Tibial artery (tissue), 4 donors: ENCODE data around the gene OR2A2.

Source experiments
- DNase-seq, 2 donors: peaks; one replicate each; pipeline ENCODE4 v3.0.0-alpha.2; 2019
- H3K27ac ChIP-seq, 2 donors: fragments of 200-600 bp; sonication (generic) in 1 of 2; 1 replicate in 1 of 2; 2 replicates in 1 of 2; pipeline ENCODE4 v1.5.1; 2018 to 2019; ENCODE audit warnings: mild to moderate bottlenecking in 1 of 2
- H3K27me3 ChIP-seq, 2 donors: fragments of 200-600 bp; sonication (generic) in 1 of 2; one replicate each; pipeline versions ENCODE4 v1.5.1 to v1.6.0; 2016 to 2019
- H3K36me3 ChIP-seq, 3 donors: fragments of 200-600 bp; sonication (generic) in 2 of 3; one replicate each; pipeline ENCODE4 v1.5.1; 2016 to 2019; ENCODE audit warnings: mild to moderate bottlenecking in 2 of 3
- H3K4me1 ChIP-seq, 4 donors: fragments of 200-600 bp; sonication (generic) in 2 of 4; 1 replicate in 3 of 4; 2 replicates in 1 of 4; pipeline ENCODE4 v1.5.1; 2016 to 2019
- H3K4me3 ChIP-seq, 2 donors: fragments of 200-600 bp; sonication (generic) in 1 of 2; 1 replicate in 1 of 2; 2 replicates in 1 of 2; pipeline ENCODE4 v1.5.1; 2018 to 2019; ENCODE audit warnings: mild to moderate bottlenecking in 2 of 2
- H3K9me3 ChIP-seq, 3 donors: fragments of 200-600 bp; sonication (generic) in 1 of 3; one replicate each; pipeline ENCODE4 v1.5.1; 2016 to 2019
- intact Hi-C: fragments of 100-400 bp; cut with DNase I; formaldehyde crosslinking; loops from one replicate; pipeline ENCODE4 v1.15.0; 2023; ENCODE audit warnings: low total_unique reads
- TF ChIP-seq, protein P1 (sequence below), 2 experiments: fragments of 200-600 bp in 1 of 2; fragments of 450-650 bp in 1 of 2; IDR thresholded peaks; one replicate each; pipeline ENCODE4 v1.5.1; 2017 to 2019; ENCODE audit warnings: antibody characterized with exemption in 2 of 2, mild to moderate bottlenecking in 1 of 2, moderate library complexity in 1 of 2

The OR2A2 gene

GRCh38 chr7:144109283-144109682, at the start of gene OR2A2:
TSS of gene OR2A2 (plus strand) at chr7:144109583. CDS start at chr7:144109583, 0 bp downstream.
- Histone ChIP-seq H3K27ac (no peak within 1 kb of the TSS), H3K36me3 (no peaks in the 10 kb centered on the region)
- no peak for DNase-seq

GRCh38 chr7:144063710-144064109, 45.7 kb upstream of the OR2A2 start:
- DNase-seq: no peak
- Histone ChIP-seq H3K36me3 (no peaks in the 10 kb centered on the region), H3K27ac (no peak overlapping the region), H3K4me1 (no peaks in the 10 kb centered on the region), H3K27me3 (no peaks in the 10 kb centered on the region), H3K4me3 (no peak overlapping the region), H3K9me3 (no peaks in the 10 kb centered on the region)
- intact Hi-C loops: no loop called here
- TF ChIP-seq, protein P1, sequence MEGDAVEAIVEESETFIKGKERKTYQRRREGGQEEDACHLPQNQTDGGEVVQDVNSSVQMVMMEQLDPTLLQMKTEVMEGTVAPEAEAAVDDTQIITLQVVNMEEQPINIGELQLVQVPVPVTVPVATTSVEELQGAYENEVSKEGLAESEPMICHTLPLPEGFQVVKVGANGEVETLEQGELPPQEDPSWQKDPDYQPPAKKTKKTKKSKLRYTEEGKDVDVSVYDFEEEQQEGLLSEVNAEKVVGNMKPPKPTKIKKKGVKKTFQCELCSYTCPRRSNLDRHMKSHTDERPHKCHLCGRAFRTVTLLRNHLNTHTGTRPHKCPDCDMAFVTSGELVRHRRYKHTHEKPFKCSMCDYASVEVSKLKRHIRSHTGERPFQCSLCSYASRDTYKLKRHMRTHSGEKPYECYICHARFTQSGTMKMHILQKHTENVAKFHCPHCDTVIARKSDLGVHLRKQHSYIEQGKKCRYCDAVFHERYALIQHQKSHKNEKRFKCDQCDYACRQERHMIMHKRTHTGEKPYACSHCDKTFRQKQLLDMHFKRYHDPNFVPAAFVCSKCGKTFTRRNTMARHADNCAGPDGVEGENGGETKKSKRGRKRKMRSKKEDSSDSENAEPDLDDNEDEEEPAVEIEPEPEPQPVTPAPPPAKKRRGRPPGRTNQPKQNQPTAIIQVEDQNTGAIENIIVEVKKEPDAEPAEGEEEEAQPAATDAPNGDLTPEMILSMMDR (IDR thresholded peaks at IDR 0.05): no peak

More at GRCh38 chr7:144109283-144109682, at the start of gene OR2A2:
- no peaks in the 10 kb centered on the region for H3K27me3 ChIP-seq
- no peaks in the 10 kb centered on the region for H3K9me3 ChIP-seq
- no peak within 1 kb of the TSS for H3K4me3 ChIP-seq
- no peaks in the 10 kb centered on the region for H3K4me1 ChIP-seq
- TF ChIP-seq, protein P1 (IDR thresholded peaks at IDR 0.05): no peak
- intact Hi-C loops: no loop called here

DNA sequence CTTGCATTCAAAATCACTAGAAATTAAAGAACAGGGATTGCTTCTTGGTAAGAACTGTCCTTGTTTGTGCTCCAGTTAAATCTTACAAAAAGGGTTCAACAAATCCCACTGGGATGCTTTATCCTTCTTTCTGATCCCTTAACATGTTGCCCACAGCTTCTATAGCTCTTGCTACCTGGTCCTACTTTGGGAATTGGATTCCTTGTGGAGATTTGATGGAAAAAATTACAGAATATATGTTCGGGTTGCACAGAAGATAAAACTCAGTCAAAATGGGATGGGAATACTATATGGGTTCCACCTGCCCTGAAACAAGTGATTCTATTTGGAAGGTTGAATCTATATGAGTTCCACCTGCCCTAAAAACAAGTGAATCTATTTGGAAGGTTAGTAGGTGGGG, 39.9 kb upstream of the OR2A2 start, which contains the start of gene OR2A25:
OR2A25 (plus strand) TSS at position 301 of the 400 bp plus-strand sequence. CDS start 4,409 bp downstream, outside the sequence.
- TF ChIP-seq, protein P1 (IDR thresholded peaks at IDR 0.05): no peak
- H3K36me3 ChIP-seq: no peaks in the 10 kb centered on the region
- H3K27me3 ChIP-seq: no peaks in the 10 kb centered on the region
- DNase-seq: no peak
- H3K9me3 ChIP-seq: no peaks in the 10 kb centered on the region
- no peak within 1 kb of the TSS for H3K27ac ChIP-seq
- no peak within 1 kb of the TSS for H3K4me3 ChIP-seq
- no peaks in the 10 kb centered on the region for H3K4me1 ChIP-seq
- intact Hi-C loops: no loop called here

- Histone ChIP-seq H3K4me1 (no peaks in the 10 kb centered on the region), H3K4me3 (no peak overlapping the region), H3K27me3 (no peaks in the 10 kb centered on the region), H3K9me3 (no peaks in the 10 kb centered on the region), H3K27ac (no peak overlapping the region), H3K36me3 (no peaks in the 10 kb centered on the region)
- intact Hi-C loops: no loop called here
- TF ChIP-seq, protein P1 (IDR thresholded peaks at IDR 0.05): no peak
- no peak for DNase-seq
Measured at GRCh38 chr7:144069953-144070352, 39.4 kb upstream of the OR2A2 start.

DNA sequence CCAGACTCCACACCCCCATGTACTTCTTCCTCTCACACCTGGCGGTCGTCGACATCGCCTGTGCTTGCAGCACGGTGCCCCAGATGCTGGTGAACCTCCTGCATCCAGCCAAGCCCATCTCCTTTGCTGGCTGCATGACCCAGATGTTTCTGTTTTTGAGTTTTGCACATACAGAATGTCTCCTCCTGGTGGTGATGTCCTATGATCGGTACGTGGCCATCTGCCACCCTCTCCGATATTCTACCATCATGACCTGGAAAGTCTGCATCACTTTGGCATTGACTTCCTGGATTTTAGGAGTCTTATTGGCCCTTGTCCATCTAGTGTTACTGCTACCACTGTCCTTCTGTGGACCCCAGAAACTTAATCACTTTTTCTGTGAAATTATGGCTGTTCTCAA, 35.0 kb upstream of the OR2A2 start:
- Histone ChIP-seq H3K27ac (no peak overlapping the region), H3K4me3 (no peak overlapping the region), H3K4me1 (no peaks in the 10 kb centered on the region), H3K27me3 (no peaks in the 10 kb centered on the region), H3K36me3 (no peaks in the 10 kb centered on the region), H3K9me3 (no peaks in the 10 kb centered on the region)
- intact Hi-C loops: no loop called here
- TF ChIP-seq, protein P1 (IDR thresholded peaks at IDR 0.05): no peak
- no peak for DNase-seq

- Histone ChIP-seq H3K4me1 (no peaks in the 10 kb centered on the region), H3K4me3 (no peak within 1 kb of the TSS), H3K27me3 (no peaks in the 10 kb centered on the region), H3K36me3 (no peaks in the 10 kb centered on the region), H3K27ac (no peak within 1 kb of the TSS), H3K9me3 (peaks cover 0 to 4% (median 0%) of the 10 kb centered on the region in 3 donors)
- no peak for DNase-seq
- TF ChIP-seq, protein P1 (IDR thresholded peaks at IDR 0.05): no peak
- intact Hi-C loops: no loop called here
Measured at GRCh38 chr7:144085978-144086377, 23.4 kb upstream of the OR2A2 start, which contains the start of gene OR2A12. TSS of gene OR2A12 (plus strand) at chr7:144086278. CDS start at chr7:144095108, 8,830 bp downstream.
